ENCODE measurements around the gene FBXW4.

Gene FBXW4

GRCh38 chr10:101573885-101574753 is 120.9 kb downstream of the FBXW4 start:
- DNase-seq (ENCODE audit: low read depth), result no peak

GRCh38 chr10:101572785-101573184 is 122.2 kb downstream of the FBXW4 start:
- no peak for DNase-seq (ENCODE audit: low read depth)
- no peak overlapping the region for H3K4me3 ChIP-seq (ENCODE audit: low read depth, low read length)

More at GRCh38 chr10:101573885-101574753, 120.9 kb downstream of the FBXW4 start:
- no peak overlapping the region for H3K4me3 ChIP-seq (ENCODE audit: low read depth, low read length)

GRCh38 chr10:101572126-101572525 is 122.8 kb downstream of the FBXW4 start:
- no peak for DNase-seq (ENCODE audit: low read depth)
- H3K4me3 ChIP-seq (ENCODE audit: low read depth, low read length), result no peak overlapping the region

GRCh38 chr10:101571271-101571925 is 123.6 kb downstream of the FBXW4 start:
- no peak for DNase-seq (ENCODE audit: low read depth)

GRCh38 chr10:101570428-101571270 is 124.3 kb downstream of the FBXW4 start:
- no peak for DNase-seq (ENCODE audit: low read depth)

More at GRCh38 chr10:101571271-101571925, 123.6 kb downstream of the FBXW4 start:
- no peak overlapping the region for H3K4me3 ChIP-seq (ENCODE audit: low read depth, low read length)

GRCh38 chr10:101569622-101570427 is 125.1 kb downstream of the FBXW4 start:
- no peak for DNase-seq (ENCODE audit: low read depth)
- H3K4me3 ChIP-seq (ENCODE audit: low read depth, low read length), result peak overlapping the region; percentile 68

More at GRCh38 chr10:101570428-101571270, 124.3 kb downstream of the FBXW4 start:
- peak overlapping the region; percentile 68 for H3K4me3 ChIP-seq (ENCODE audit: low read depth, low read length)

- DNase-seq (ENCODE audit: low read depth), result no peak
Observed at GRCh38 chr10:101569323-101569621, 125.7 kb downstream of the FBXW4 start.

GRCh38 chr10:101568054-101568745 is 126.8 kb downstream of the FBXW4 start:
- H3K4me3 ChIP-seq (ENCODE audit: low read depth, low read length), result no peak overlapping the region
- no peak for DNase-seq (ENCODE audit: low read depth)

More at GRCh38 chr10:101569323-101569621, 125.7 kb downstream of the FBXW4 start:
- no peak overlapping the region for H3K4me3 ChIP-seq (ENCODE audit: low read depth, low read length)

GRCh38 chr10:101567165-101568006 is 127.6 kb downstream of the FBXW4 start:
- DNase-seq (ENCODE audit: low read depth), result no peak
- no peak overlapping the region for H3K4me3 ChIP-seq (ENCODE audit: low read depth, low read length)

- H3K4me3 ChIP-seq (ENCODE audit: low read depth, low read length), result peak overlapping the region; percentile 32
- no peak for DNase-seq (ENCODE audit: low read depth)
Observed at GRCh38 chr10:101566333-101567164, 128.4 kb downstream of the FBXW4 start.

- no peak overlapping the region for H3K4me3 ChIP-seq (ENCODE audit: low read depth, low read length)
- no peak for DNase-seq (ENCODE audit: low read depth)
Observed at GRCh38 chr10:101565936-101566332, 129.0 kb downstream of the FBXW4 start.

GRCh38 chr10:101565370-101565900 is 129.5 kb downstream of the FBXW4 start:
- H3K4me3 ChIP-seq (ENCODE audit: low read depth, low read length), result no peak overlapping the region
- DNase-seq (ENCODE audit: low read depth), result no peak

- H3K4me3 ChIP-seq (ENCODE audit: low read depth, low read length), result no peak overlapping the region
- DNase-seq (ENCODE audit: low read depth), result no peak
Observed at GRCh38 chr10:101564490-101564991, 130.4 kb downstream of the FBXW4 start.

GRCh38 chr10:101563497-101564040 is 131.4 kb downstream of the FBXW4 start:
- no peak overlapping the region for H3K4me3 ChIP-seq (ENCODE audit: low read depth, low read length)
- no peak for DNase-seq (ENCODE audit: low read depth)

GRCh38 chr10:101563007-101563406 is 132.0 kb downstream of the FBXW4 start:
- DNase-seq (ENCODE audit: low read depth), result no peak
- no peak overlapping the region for H3K4me3 ChIP-seq (ENCODE audit: low read depth, low read length)

- H3K4me3 ChIP-seq (ENCODE audit: low read depth, low read length), result no peak overlapping the region
- DNase-seq (ENCODE audit: low read depth), result no peak
Observed at GRCh38 chr10:101562231-101562630, 132.7 kb downstream of the FBXW4 start.
